Adrenal gland (tissue), 5 donors: ENCODE measurements around the gene PGPEP1.

Experiments used
- CTCF ChIP-seq, 6 experiments: fragments of 450-650 bp in 4 of 6; fragments of 200-600 bp in 2 of 6; sonication (generic) in 1 of 6; IDR thresholded peaks; 1 replicate in 5 of 6; 2 replicates in 1 of 6; pipeline versions ENCODE4 v1.5.1 to v1.8.0; 2016 to 2021; ENCODE audit warnings: antibody characterized with exemption in 6 of 6, mild to moderate bottlenecking in 2 of 6, moderate library complexity in 1 of 6
- POLR2A ChIP-seq, 2 donors: fragments of 450-650 bp; IDR thresholded peaks; one replicate each; pipeline ENCODE4 v1.6.1; 2017; ENCODE audit warnings: antibody characterized with exemption in 2 of 2, mild to moderate bottlenecking in 2 of 2, moderate library complexity in 1 of 2
- donor health status: DM: no; HTN: no; CAD: no.

GRCh38 chr19:18309525-18310064 lies 30.8 kb upstream of the PGPEP1 start:
- TF ChIP-seq CTCF (IDR thresholded peaks at IDR 0.05) (no peak), POLR2A (IDR thresholded peaks at IDR 0.05) (no peak)
